HG02943 (cell line): ENCODE data around the gene SYNE2.
"Not testable (repeated sequence)": the region's sequence is repeated elsewhere in the genome, so short reads cannot be mapped to it uniquely, and the experiment has no call there.

ENCODE experiments used
- ATAC-seq: cut with Tn5 transposase; IDR thresholded peaks from one replicate; pipeline ENCODE4 v1.9.1; 2021; ENCODE audit warnings: mild to moderate bottlenecking, low read depth, moderate library complexity; ENCODE audit not compliant: unreplicated experiment

Gene SYNE2

DNA sequence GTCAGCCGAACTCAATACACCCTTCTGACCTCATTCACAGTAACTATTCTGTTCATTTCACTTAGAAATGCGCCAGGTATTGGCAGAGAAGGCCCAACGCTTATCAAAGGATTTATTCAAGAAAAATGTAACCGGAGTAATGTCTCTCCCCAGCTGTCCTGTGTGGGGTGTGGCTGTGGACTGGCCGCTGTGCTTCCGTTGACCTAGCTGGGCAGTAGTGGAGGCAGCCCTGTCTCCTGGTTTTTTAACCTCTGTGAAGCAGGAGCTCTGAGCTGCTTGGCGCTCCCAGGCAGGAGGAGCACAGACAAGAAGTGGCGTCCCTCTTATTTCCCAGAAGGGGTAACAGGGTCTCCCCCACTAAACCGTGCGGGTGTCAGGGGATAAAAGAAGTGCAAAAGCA lies 356.2 kb downstream of the SYNE2 start:
- no peak for ATAC-seq

DNA sequence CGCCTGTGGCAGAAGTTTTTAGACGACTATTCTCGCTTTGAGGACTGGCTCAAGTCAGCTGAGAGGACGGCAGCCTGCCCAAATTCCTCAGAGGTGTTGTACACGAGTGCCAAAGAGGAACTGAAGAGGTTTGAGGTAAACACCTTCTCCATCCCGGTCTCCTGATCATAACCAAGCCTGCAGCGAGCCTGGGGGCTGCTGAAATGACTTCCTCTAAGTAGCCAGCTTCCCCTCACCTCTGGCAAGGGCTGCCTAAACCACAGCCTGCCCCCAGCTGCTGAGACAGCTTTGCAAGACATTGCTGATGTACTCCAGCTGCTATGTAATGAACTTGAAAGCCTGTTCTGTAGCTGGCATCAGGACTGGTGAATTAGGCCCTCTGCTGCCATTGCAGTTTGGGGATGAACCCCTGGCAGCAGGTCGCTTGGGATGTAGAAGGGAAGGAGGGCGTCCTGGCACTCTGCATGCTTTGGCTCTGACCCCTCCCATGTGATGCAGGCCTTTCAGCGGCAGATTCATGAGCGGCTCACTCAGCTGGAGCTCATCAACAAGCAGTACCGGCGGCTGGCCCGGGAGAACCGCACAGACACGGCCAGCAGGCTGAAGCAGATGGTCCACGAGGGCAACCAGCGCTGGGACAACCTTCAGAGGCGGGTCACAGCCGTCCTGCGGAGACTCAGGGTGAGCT lies 356.8 kb downstream of the SYNE2 start:
- ATAC-seq: no peak

DNA sequence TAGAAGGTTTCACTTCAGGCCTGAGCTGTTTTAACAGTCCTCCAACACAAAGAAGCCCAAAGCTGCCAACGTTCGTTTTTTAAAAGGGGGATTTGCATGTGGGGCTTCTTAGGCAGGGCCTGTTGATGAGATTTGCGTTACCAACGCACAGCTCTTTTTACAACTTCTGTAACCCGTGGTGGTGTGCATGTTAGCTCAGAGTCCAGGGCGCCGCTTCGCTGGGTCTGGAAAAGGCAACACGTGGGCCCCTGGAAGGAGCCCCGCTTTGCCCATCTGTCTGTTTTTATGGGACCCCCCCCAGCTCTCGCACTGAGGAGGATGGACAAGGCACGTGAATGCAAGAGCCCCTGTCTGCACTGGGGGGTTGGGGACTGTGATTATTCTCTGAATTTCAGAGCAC lies 357.4 kb downstream of the SYNE2 start:
- no peak for ATAC-seq

DNA sequence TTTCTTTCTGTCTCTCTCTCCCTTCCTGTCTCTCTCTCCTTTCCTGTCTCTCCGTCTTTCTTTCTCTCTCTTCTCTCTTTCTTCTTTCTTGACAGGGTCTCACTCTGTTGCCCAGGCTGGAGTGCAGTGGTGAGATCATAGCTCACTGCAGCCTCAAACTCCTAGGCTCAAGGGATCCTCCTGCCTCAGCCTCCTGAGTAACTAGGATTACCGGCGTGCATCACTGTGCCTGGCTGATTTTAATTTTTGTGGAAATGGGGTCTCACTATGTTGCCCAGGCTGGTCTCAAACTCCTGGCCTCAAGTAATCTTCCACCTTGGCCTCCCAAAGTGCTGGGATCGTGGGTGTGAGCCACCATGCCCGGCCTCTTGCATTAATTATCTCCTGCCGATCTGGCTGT lies 358.1 kb downstream of the SYNE2 start:
- ATAC-seq: not testable (repeated sequence)

DNA sequence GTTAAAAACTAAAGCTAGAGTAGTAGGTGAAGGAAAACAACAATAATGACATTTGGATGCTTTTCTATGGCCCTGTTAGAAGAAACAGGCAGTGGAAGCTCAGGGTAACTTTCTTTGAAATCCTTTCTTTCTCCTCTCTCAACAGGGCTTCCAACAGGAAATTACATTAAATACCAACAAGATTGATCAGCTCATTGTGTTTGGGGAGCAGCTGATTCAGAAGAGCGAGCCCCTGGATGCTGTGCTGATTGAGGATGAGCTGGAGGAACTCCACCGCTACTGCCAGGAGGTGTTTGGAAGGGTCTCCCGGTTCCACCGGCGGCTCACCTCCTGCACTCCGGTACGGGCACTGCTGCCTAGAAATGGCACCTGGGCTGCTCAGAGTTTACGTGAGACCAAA lies 359.9 kb downstream of the SYNE2 start:
- ATAC-seq: no peak

DNA sequence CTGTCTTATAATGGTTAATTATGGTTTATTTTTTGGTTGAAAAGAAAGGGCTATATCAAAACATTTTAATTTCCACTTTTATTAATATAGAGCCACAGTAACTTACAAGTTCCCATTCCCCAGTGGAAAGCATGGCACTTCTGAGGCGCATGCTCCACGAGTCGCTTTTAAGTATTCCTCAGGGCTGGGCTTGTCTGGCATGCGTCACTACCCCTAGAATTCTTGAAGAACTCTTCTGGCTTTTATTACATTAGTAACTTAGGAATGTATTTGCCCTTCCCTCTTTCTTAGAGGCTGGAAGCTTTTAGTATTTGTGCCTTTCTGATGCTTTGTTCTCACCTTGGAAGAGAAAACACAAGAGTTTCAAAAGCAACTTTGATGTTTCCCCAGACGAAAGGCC lies 360.3 kb downstream of the SYNE2 start:
- no peak for ATAC-seq

DNA sequence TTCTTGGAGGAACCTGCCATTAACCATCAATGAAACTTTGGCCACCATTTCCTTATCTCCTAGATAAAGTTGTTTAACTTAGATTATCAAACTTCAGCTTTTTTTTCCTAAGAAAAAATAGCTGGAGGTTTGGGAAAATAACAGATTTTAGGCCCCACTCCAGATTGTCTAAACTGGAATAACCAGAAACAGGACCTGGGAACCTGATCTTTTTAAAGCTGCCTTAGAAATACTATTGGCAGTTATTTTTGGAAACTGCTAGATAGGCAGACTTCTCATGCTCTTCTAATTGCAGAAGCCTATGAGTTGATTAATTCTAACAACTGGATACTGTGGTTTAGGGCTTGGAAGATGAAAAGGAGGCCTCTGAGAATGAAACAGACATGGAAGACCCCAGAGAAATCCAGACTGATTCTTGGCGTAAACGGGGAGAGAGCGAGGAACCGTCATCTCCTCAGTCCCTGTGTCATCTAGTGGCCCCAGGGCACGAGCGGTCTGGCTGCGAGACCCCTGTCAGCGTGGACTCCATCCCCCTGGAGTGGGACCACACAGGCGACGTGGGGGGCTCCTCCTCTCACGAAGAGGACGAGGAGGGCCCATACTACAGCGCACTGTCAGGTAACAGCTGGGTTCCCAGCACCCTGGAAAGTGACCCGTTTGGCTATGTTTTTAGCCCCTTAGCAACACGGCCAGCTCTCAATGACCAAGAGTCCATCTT lies 361.2 kb downstream of the SYNE2 start:
- ATAC-seq: no peak

DNA sequence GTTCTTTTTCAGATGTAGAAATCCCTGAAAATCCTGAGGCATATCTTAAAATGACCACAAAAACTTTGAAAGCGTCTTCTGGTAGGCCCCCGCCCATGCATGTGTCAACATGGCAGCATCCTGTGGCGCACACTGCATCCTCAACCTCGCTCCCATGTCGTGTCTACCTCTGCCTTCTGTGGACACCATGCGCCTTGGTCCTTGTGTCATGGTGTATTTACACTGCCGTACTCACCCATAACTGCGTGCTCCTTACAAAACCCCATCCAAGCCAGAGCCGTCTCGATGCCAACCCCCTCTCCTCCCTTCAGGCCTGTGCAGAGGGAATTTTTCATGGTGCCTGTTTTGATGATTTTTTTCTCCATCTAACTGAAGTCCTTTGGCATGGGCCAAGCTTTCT lies 362.5 kb downstream of the SYNE2 start:
- no peak for ATAC-seq

DNA sequence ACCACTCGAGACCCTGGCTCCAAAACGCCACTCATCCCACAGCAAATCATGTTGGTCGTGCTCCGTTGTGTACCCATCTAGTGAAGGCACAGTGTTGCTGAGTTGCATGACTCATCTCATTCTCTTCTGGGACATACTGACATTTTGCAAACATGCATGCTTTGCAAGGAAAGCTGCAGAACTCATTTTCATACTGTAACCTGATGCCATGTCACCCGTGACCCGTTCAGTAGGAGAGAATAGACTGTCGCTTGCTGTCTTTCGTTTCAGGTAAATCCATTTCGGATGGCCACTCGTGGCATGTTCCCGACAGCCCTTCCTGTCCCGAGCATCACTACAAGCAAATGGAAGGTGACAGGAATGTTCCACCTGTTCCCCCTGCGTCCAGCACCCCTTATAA lies 363.2 kb downstream of the SYNE2 start:
- ATAC-seq: no peak

DNA sequence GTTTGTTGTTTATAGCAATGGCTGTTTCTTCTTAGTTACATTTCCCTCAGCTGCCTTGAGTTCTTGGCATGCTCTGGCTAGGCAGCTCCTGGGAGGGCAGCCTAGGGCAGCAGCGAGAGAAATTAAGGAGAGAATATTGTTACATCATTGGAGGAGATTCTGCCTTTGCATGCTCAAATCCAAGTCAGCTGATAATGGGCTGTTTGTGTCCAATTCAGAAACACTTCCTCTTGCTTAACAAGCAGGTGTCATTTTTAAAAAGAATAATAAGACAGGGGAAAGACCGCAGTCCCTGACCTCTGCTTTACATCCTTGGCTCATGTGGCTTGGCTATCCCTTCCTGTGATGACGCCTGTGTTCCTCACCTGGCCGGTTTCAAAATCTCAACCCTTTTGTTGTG lies 364.5 kb downstream of the SYNE2 start:
- ATAC-seq: no peak

DNA sequence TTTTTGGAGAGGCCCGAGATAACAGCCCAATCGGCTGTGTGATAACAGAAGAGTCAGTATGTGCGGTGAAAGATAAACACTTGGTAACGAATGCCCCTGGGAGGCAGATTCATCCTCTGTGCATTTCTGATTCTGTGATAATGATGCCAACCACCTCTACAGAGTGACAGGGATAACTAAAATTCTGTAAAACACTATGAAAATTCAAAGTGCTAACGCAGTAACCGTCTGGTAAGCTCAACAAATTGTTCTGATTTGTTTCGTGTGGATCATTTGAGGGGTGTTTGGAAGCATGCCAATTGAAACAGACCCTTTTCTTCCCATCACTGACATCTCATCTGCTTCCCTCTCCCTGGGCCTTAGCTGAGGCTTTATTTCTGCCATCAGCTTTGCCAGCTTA lies 365.0 kb downstream of the SYNE2 start:
- no peak for ATAC-seq

DNA sequence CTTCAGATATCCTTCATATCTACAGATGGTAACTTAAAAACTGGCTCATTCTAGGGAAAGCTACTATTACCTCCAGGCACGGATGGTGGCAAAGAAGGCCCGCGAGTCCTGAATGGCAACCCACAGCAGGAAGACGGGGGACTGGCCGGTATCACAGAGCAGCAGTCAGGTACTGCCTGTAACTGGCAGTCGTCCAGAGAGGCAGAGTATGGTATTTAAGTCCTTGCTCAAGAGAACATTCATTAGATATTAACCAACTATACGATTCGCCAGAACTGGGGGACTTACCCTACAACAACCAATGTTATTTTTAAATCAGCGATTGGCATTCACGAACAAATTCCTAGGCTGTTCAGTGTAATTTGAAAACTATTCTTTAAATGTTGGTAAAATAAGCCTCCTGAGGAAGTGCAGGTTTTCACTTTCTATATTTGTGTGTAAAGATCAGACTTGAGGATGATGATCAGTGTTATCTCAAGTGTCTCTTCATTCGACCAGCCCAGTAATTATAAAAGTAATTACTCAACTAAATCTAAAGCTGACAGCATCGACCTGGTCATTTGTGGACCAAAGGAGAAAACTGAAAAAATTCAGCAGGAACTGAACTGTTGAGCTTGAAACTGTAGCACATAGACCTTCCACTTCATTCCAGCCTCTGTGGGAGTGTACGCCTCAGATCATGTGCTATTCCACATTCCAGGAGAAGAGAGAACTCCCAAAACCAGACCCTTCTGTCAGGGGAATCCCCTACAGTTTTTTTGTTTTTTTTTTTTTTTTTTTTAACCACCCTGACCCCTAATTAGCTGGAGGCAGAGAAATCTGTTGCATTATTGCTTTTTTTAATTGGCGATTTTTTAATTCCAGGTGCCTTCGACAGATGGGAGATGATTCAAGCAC lies 365.8 kb downstream of the SYNE2 start:
- ATAC-seq: no peak

DNA sequence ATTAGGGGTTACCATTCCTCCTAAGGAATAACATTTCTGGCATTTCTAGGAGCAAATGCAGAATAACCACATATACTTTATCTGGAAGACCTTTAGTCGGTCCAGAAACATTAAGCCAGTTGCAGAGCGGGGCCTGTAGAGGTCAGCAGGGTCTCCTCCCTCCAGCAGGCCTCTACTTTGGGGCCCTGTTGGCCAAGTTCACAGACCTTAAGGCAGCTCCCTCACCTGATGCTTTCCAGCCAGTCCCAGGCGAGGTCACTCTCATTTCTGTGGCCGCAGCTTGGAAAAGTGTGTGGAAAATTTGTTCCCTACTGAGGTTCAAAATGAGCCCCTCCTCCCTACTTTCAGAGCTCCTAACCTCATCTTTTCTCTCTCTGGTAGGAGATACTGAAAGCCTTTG lies 367.3 kb downstream of the SYNE2 start:
- no peak for ATAC-seq

DNA sequence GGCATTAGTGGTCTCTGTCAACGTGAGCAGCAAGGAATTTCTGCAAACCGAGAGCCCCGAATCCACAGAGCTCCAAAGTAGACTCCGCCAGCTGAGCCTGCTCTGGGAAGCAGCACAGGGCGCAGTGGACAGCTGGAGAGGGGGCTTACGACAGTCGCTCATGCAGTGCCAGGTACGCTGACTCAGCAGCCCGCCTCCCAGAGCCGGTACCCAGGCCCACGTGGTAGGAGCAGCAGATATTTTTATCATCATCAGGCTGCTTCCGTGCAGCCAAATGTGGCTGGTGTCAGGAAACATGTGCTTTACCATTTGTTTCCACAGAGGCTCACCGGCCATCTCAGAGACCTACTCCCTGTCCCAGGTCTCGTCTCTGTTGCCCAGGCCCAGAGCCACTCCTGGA lies 367.7 kb downstream of the SYNE2 start:
- ATAC-seq: no peak

DNA sequence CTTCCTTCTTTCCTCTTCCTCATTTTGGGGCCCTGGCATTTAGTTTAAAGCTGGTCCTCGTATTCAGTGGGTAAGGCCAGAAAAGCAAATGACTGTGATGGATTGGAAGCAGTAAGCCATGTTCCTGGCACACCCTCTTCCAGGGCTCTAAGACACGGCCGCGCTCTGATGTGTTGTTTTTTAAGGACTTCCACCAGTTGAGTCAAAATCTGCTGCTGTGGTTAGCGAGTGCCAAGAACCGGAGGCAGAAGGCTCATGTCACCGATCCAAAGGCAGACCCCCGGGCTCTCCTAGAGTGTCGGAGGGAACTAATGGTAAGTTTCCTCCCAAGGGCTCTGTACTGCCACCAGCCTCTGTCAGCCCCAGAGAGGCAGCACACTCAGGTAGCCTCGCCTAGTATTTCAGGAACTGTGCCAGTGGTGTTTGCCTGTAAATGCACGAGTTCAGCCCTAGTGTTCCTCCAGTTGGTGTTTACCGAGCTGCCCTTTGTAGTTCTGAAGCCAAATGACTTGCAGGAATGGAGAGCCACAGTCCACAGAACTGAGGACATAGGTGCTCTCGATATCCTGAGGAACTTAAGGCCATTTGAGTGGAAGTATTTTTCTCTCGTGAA lies 368.7 kb downstream of the SYNE2 start:
- ATAC-seq: no peak

DNA sequence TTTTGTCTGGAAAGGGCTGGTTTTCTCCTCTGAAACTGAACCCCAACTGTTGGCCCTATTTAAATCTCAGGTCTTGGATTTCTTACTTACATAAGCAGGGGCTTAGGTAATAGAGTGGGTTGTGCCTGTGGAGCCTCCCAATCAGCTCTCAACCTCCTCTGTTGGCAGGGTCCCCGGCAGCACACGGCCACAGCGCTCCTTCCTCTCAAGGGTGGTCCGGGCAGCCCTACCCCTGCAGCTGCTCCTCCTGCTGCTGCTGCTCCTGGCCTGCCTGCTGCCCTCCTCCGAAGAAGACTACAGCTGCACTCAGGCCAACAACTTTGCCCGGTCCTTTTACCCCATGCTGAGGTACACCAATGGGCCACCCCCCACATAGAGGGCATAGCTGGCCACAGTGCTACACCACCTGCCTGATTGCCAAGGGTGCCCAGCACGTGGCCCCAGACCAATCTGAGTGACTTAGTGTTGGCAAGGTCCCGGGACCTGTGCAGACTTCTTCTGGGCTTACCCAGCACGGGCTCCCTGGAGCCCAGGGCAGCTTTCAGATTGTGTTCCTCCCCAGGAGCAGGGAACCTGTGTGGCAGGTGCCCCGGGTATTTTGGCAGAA lies 372.4 kb downstream of the SYNE2 start:
- ATAC-seq: no peak

DNA sequence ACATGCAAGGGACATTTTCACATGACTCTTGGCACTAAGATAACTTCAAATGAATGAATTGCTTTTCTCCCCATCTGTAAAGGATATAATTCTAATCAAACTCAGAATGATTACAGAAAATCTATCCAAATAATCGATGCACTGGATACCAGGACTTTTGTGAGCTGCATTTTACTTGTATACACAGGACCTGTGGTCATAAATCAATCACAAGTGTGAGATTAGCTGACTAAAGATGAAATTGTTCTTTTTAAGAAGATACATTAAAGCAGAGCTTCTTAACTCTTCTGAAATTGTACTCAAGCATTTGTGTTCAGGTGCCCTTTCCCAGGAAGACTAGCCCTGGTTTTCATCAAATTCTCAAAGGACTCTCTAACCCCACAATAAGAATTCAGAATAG lies 375.1 kb downstream of the SYNE2 start:
- ATAC-seq: no peak

DNA sequence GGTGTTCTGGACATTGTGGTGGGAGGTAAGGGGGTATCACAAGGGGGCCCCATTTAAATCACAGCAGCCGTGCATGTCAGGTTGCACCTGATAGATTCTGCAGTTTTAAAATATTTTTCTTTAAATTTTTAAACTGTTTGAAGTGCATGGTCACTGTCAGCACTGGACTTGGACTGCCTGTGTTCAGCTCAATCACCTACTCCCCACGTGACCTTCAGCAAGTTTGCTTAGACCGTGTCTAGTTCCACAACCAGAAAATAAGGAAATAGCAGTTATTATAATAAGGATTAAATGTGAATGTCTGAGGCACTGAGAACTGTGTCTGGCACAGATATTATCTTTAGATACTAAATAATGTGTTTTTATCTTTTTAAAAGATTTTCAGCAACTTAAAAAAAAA lies 376.7 kb downstream of the SYNE2 start:
- ATAC-seq: no peak

DNA sequence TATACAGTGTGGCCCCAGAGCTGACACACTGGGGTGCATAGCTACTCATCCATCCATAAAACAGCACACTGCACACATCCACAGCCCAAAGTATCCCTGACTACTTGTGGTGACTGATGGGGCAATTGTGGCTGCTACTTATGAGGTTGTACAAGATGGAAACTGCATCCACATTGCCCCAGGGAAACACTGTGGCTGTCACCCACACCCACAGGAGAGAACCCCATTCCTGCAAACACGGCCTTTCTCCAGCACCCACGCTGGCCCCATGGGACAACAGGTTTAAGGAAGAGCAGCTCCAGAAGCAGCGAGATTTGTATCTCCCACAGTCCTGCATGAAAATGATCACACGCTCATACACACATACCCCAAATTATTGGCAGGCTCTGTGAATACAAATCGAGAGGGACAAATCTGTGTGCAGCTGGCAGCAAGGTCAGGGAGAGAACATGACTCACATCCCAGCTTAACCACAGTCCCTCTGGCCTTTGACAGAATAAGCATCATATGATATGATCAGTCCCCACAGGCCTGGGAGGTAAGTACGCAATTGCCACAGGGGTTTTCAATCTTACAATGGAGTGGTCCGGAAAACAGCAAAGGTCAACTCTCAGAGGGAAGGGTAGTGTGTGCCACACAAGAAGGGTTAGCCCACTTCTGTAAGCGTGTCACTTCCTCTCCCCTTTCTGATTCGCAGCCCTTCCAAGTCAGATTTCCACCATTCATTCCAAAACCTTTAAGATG lies 379.5 kb downstream of the SYNE2 start:
- no peak for ATAC-seq

DNA sequence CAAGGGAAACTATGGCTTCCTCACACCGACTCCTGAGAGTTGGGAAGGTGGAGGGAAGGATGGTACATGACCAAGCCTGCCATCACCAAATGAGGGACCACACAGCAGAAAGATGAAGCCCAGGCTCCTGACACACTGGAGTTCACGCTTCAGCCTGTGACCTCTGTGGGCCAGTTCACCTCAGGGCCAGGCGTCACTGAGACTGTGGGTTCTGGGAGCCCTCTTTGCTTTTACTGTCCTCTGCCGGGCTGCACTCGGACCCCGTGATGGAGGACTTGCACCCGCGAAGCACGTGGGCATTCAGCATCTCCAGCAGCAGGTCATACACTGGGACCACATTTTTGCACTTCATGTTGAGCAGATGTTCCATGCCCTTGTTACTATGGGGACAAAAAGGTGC lies 380.1 kb downstream of the SYNE2 start:
- ATAC-seq: no peak
